HUES64 (cell line): ENCODE results near the gene EPB41.

Experiments used
- H3K27ac ChIP-seq: 2 replicates; pipeline ENCODE4 v1.7.0; 2013; ENCODE audit warnings: low read depth, low read length, inconsistent platforms
- H3K27me3 ChIP-seq: 2 replicates; pipeline ENCODE4 v1.6.1; 2013; ENCODE audit warnings: mild to moderate bottlenecking, low read length; ENCODE audit not compliant: insufficient read depth
- H3K36me3 ChIP-seq: 2 replicates; pipeline ENCODE4 v1.6.1; 2013; ENCODE audit warnings: mild to moderate bottlenecking, low read length; ENCODE audit not compliant: insufficient read depth
- H3K4me1 ChIP-seq: 2 replicates; pipeline ENCODE4 v1.6.1; 2013; ENCODE audit warnings: mild to moderate bottlenecking, low read length, moderate library complexity; ENCODE audit not compliant: insufficient read depth
- H3K4me3 ChIP-seq: 2 replicates; pipeline ENCODE4 v1.5.1; 2013; ENCODE audit warnings: mild to moderate bottlenecking, low read length, moderate library complexity
- H3K9ac ChIP-seq: 2 replicates; pipeline ENCODE4 v1.6.1; 2013; ENCODE audit warnings: mild to moderate bottlenecking, low read depth, low read length
- H3K9me3 ChIP-seq: 2 replicates; pipeline ENCODE4 v1.6.1; 2013; ENCODE audit warnings: low read depth, low read length; ENCODE audit not compliant: insufficient read depth
- WGBS: fragments of 150-250, 120-280 bp; methylation state at CpG from one replicate; pipeline ENCODE4 v1.1.7; 2013; ENCODE audit warnings: missing lambda C conversion rate; 5-methylcytosine and 5-hydroxymethylcytosine counted together

Gene EPB41

DNA sequence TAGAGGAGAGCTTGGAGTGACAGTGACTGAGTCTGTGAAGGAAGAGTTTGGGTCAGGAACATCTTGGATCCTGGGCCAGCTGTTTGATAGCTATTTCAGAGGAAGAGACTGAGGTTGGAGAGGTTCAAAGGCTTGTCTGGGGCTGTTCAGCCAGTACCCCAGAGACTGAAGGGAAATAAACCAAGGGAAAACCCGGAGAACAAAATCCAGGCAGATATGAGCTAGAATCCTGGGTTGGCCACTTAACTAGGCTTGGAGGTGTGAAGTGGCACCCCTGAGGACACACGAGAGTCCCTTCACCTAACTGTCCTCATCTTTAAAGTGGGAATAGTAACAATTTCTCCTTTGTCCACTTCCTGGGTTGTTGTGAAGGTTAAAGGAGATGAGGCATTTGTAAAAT, 23.1 kb upstream of the EPB41 start:
- 94% methylated on average over 2 of the region's 2 CpGs for WGBS
- no peaks in the 10 kb centered on the region for H3K36me3 ChIP-seq
- no peak overlapping the region for H3K4me3 ChIP-seq
- H3K4me1 ChIP-seq: peaks cover 3% of the 10 kb centered on the region; the same call in 1 of the 2 replicates
- H3K27ac ChIP-seq: no peak overlapping the region
- H3K9me3 ChIP-seq: no peaks in the 10 kb centered on the region
- peaks cover 12% of the 10 kb centered on the region; the same call in 1 of the 2 replicates for H3K27me3 ChIP-seq
- H3K9ac ChIP-seq: no peak overlapping the region

DNA sequence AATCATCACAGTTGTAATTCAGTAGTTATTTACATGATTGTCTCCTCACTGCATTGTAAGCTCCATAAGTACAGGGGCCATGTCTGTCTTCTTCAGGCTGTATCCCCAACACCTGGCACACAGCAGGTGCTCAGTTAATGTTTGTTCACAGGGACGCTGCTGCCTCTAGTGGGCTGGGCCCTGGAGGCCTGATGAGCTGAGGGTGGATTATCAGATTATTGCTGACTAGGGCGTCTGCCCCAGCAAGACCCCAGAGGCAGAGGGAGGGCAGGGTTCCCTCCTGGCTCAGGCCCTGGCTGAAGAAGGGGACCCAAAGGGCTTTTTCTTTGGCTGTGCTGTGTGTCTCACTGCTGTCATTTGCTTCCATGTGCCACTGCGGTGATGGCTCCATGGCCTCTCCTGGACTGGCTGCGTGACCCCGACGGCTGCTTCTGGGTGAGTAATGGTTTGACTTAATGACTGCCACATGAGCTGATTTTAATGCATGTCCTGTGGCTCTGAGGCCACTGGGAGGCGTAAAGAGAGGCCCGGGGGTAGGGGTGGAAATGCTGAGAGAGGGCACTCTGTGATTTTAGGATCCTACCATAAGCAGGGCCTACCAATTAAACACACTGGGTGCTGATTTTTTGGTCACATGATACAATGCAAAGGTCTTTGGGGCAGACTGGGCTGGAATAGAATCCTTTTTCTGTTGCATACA, 20.8 kb upstream of the EPB41 start:
- Histone ChIP-seq H3K36me3 (no peaks in the 10 kb centered on the region), H3K4me1 (no peaks in the 10 kb centered on the region), H3K27me3 (0 out of 2 replicates have a peak, but pooled peaks cover 4% of the 10 kb centered on the region), H3K9me3 (no peaks in the 10 kb centered on the region), H3K4me3 (no peak overlapping the region), H3K27ac (no peak overlapping the region), H3K9ac (no peak overlapping the region)
- 66% methylated on average over 8 of the region's 8 CpGs for WGBS

GRCh38 chr1:28894785-28895184, 19.6 kb upstream of the EPB41 start:
- 89% methylated on average over 2 of the region's 2 CpGs for WGBS
- Histone ChIP-seq H3K9me3 (no peaks in the 10 kb centered on the region), H3K9ac (no peak overlapping the region), H3K4me1 (no peaks in the 10 kb centered on the region), H3K27me3 (no peaks in the 10 kb centered on the region), H3K4me3 (no peak overlapping the region), H3K27ac (no peak overlapping the region), H3K36me3 (no peaks in the 10 kb centered on the region)

- H3K27ac ChIP-seq: no peak overlapping the region
- H3K4me1 ChIP-seq: no peaks in the 10 kb centered on the region
- H3K9me3 ChIP-seq: no peaks in the 10 kb centered on the region
- no peaks in the 10 kb centered on the region for H3K27me3 ChIP-seq
- H3K9ac ChIP-seq: no peak overlapping the region
- no CpG with 5 or more reads among the region's 4 CpGs for WGBS
- no peak overlapping the region for H3K4me3 ChIP-seq
- no peaks in the 10 kb centered on the region for H3K36me3 ChIP-seq
These were observed 18.3 kb upstream of the EPB41 start for GRCh38 chr1:28895896-28896608.

DNA sequence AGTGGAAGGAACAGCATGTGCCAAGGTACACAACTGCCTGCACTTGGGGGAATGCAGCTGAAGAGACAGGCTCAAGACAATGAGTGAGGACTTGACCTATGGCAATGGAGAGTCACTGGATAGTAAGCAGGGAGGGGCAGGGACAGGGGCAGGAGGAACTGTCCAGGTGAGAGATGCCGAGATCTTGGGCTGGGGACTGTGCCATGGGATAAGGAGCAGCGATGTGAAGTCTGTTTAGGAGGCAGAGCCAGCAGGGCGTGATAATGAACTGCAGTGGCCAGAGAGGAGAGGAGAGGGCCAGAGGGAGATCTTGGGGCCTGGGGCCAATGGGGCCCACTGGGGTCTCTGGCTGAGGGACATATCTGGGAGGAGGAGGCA, 17.8 kb upstream of the EPB41 start:
- WGBS: 89% methylated on average over 3 of the region's 3 CpGs

DNA sequence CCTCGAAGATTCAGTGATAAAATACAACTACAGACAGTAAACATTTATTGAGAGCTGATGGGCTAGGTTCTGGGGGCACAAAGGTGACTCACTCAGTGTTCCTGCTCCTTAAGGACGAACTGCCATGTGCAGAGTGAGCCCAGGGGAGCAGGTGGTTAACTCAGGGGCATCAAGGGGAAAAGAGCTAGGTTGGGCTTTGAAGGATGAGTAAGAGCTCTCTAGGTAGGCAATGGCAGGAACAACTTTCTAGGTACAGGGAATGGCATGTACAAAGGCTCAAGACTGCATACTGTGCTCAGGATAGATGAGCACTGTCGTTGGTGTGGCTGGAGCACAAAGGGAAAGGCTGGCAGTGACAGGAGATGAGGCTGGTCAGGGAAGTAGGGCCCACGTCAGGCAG, 16.6 kb upstream of the EPB41 start:
- no peak overlapping the region for H3K27ac ChIP-seq
- no peaks in the 10 kb centered on the region for H3K36me3 ChIP-seq
- H3K9ac ChIP-seq: no peak overlapping the region
- no peaks in the 10 kb centered on the region for H3K4me1 ChIP-seq
- no peak overlapping the region for H3K4me3 ChIP-seq
- WGBS: 75% methylated on average over 3 of the region's 4 CpGs
- H3K9me3 ChIP-seq: no peaks in the 10 kb centered on the region
- H3K27me3 ChIP-seq: no peaks in the 10 kb centered on the region

More for the DNA sequence above, 17.8 kb upstream of the EPB41 start:
- H3K27ac ChIP-seq: no peak overlapping the region
- no peaks in the 10 kb centered on the region for H3K36me3 ChIP-seq
- H3K4me1 ChIP-seq: no peaks in the 10 kb centered on the region
- H3K27me3 ChIP-seq: no peaks in the 10 kb centered on the region
- H3K9me3 ChIP-seq: no peaks in the 10 kb centered on the region
- no peak overlapping the region for H3K4me3 ChIP-seq
- no peak overlapping the region for H3K9ac ChIP-seq

GRCh38 chr1:28898405-28898881, 15.9 kb upstream of the EPB41 start:
- Histone ChIP-seq H3K9ac (no peak overlapping the region), H3K36me3 (no peaks in the 10 kb centered on the region), H3K27ac (no peak overlapping the region), H3K4me3 (no peak overlapping the region), H3K27me3 (no peaks in the 10 kb centered on the region), H3K4me1 (no peaks in the 10 kb centered on the region), H3K9me3 (no peaks in the 10 kb centered on the region)
- 89% methylated on average over 3 of the region's 3 CpGs for WGBS

DNA sequence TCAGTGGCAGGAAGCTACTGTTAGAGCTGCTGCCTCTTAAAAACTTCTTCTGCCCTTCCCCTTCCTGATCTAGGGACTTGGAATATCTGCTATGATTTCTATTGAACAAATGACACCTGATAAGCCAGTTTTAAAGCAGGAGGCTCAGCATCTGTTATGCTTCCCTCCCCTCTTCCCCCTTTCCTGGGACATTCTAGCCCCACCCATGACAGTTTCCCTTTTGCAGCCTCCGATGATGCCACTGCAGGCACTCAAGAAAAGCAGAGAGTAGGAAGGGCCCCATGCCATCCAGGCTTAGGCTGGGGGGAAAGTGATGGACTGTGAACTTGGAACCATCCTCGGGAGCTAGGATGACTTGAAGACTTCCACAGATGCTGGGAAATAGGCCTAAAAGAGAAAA, 15.1 kb upstream of the EPB41 start:
- 80% methylated on average over 2 of the region's 2 CpGs for WGBS
- Histone ChIP-seq H3K9ac (no peak overlapping the region), H3K36me3 (no peaks in the 10 kb centered on the region)

GRCh38 chr1:28900562-28900961, 13.8 kb upstream of the EPB41 start:
- no peak overlapping the region for H3K27ac ChIP-seq
- H3K9ac ChIP-seq: no peak overlapping the region
- H3K9me3 ChIP-seq: no peaks in the 10 kb centered on the region
- no peak overlapping the region for H3K4me3 ChIP-seq
- H3K27me3 ChIP-seq: no peaks in the 10 kb centered on the region
- WGBS: 89% methylated on average over 3 of the region's 3 CpGs
- H3K4me1 ChIP-seq: no peaks in the 10 kb centered on the region
- H3K36me3 ChIP-seq: no peaks in the 10 kb centered on the region

More for the DNA sequence above, 15.1 kb upstream of the EPB41 start:
- H3K4me1 ChIP-seq: no peaks in the 10 kb centered on the region
- H3K9me3 ChIP-seq: no peaks in the 10 kb centered on the region
- H3K4me3 ChIP-seq: no peak overlapping the region
- H3K27me3 ChIP-seq: no peaks in the 10 kb centered on the region
- H3K27ac ChIP-seq: no peak overlapping the region

- Histone ChIP-seq H3K27me3 (no peaks in the 10 kb centered on the region), H3K9ac (no peak overlapping the region), H3K9me3 (no peaks in the 10 kb centered on the region), H3K4me3 (no peak overlapping the region), H3K27ac (no peak overlapping the region), H3K36me3 (no peaks in the 10 kb centered on the region), H3K4me1 (no peaks in the 10 kb centered on the region)
- WGBS: 89% methylated on average over 2 of the region's 2 CpGs
These were observed 11.6 kb upstream of the EPB41 start for GRCh38 chr1:28902738-28903137.

- Histone ChIP-seq H3K27ac (no peak overlapping the region), H3K9me3 (no peaks in the 10 kb centered on the region), H3K4me1 (no peaks in the 10 kb centered on the region), H3K4me3 (no peak overlapping the region), H3K9ac (no peak overlapping the region), H3K27me3 (no peaks in the 10 kb centered on the region), H3K36me3 (no peaks in the 10 kb centered on the region)
- 91% methylated on average over 8 of the region's 8 CpGs for WGBS
These were observed 8.3 kb upstream of the EPB41 start for GRCh38 chr1:28905921-28906666.
